Pancreas (tissue), 10 donors: ENCODE data around the gene DPY30. TPM values are rescaled to one million over a fixed set of nuclear protein-coding genes. Genes with fewer than 3 reads are reported as not detected.
A peak's percentile ranks its signal among the peaks of the same experiment; 100 is the strongest.

Experiments used
- ATAC-seq, 4 donors: fragments of 200-7000 bp; cut with Tn5 transposase; one replicate each; pipeline versions ENCODE4 v1.8.0 to v1.9.1; 2020; ENCODE audit warnings: mild to moderate bottlenecking in 4 of 4, moderate library complexity in 4 of 4
- DNase-seq, 6 donors: peaks; one replicate each; pipeline ENCODE4 v3.0.0-alpha.2; 2020
- FAIRE-seq: peaks from 2 replicates; lab custom pipeline; 2012; peaks lifted over from hg19 to GRCh38; lab: Jason Lieb, UNC
- H3K27ac ChIP-seq, 4 donors: fragments of 200-600 bp; sonication (generic); 1 replicate in 3 of 4; 2 replicates in 1 of 4; pipeline versions ENCODE4 v1.5.0 to v1.8.0; 2020
- H3K27me3 ChIP-seq, 4 donors: fragments of 200-600 bp; one replicate each; pipeline ENCODE4 v1.8.0; 2021
- H3K36me3 ChIP-seq, 3 donors: fragments of 200-600 bp; sonication (generic) in 1 of 3; one replicate each; pipeline versions ENCODE4 v1.5.0 to v1.8.0; 2020 to 2021
- H3K4me1 ChIP-seq, 3 donors: fragments of 200-600 bp; one replicate each; pipeline ENCODE4 v1.8.0; 2021
- H3K4me3 ChIP-seq, 4 donors: fragments of 200-600 bp; sonication (generic) in 2 of 4; one replicate each; pipeline versions ENCODE4 v1.5.0 to v1.8.0; 2020 to 2021
- H3K9me3 ChIP-seq, 4 donors: fragments of 200-600 bp; one replicate each; pipeline ENCODE4 v1.8.0; 2021
- WGBS, 2 donors: extraction: QIAGEN DNeasy Blood & Tissue Kit; methylation state at CpG; one replicate each; pipeline ENCODE4 v1.1.7; 2013; 5-methylcytosine and 5-hydroxymethylcytosine counted together
- intact Hi-C, 3 donors: fragments of 100-400 bp; cut with DNase I; formaldehyde crosslinking; loops; one replicate each; pipeline versions ENCODE4 v1.11.1 to v1.14.2; 2022
- polyA plus RNA-seq, 2 donors: library from polyadenylated mRNA; stranded (reverse); fragments of 200-250 nt; gene quantifications; one replicate each; pipeline ENCODE4 v1.2.3, GENCODE V29; 2013
- total RNA-seq, 6 donors: library from RNA; stranded (reverse); fragmentation: NEBNext Ultra II Directional in 4 of 6; extraction: Animal tissue kit (Norgen Biotek cat#: 25700) in 4 of 6; gene quantifications; one replicate each; pipeline versions ENCODE4 v1.2.1 to v1.2.4, GENCODE V29; 2021 to 2023
- TF ChIP-seq, protein P1 (sequence below), 4 donors: fragments of 200-600 bp; sonication (generic) in 3 of 4; IDR thresholded peaks; one replicate each; pipeline versions ENCODE4 v1.5.0 to v1.8.0; 2021; ENCODE audit warnings: antibody characterized with exemption in 4 of 4
- donor health status: healthy with polysubstance abuse.
- donor health status: DM: no; HTN: no; CAD: no; lungs with moderate emphysema.
- donor health status: DM: no; HTN: no; CAD: no.
- donor health status: control.
- donor health status: control.
- donor health status: Bipolar disorder and iron deficiency.
- donor health status: DM: yes; HTN: yes; CAD: no.
- donor health status: DM: no; HTN: no; CAD: no.
- donor health status: DM: no; HTN: no; CAD: no.
- donor health status: DM: yes; HTN: yes; CAD: no.

The DPY30 gene
- total and polyA plus RNA-seq, 8 donors = 17.6 to 58.7 (median 24.5) TPM

- peak overlapping the region; percentile 66 to 86 (median 70) for H3K4me3 ChIP-seq
- peak overlapping the region; percentile 68 to 82 (median 70) for H3K27ac ChIP-seq
- TF ChIP-seq, protein P1, sequence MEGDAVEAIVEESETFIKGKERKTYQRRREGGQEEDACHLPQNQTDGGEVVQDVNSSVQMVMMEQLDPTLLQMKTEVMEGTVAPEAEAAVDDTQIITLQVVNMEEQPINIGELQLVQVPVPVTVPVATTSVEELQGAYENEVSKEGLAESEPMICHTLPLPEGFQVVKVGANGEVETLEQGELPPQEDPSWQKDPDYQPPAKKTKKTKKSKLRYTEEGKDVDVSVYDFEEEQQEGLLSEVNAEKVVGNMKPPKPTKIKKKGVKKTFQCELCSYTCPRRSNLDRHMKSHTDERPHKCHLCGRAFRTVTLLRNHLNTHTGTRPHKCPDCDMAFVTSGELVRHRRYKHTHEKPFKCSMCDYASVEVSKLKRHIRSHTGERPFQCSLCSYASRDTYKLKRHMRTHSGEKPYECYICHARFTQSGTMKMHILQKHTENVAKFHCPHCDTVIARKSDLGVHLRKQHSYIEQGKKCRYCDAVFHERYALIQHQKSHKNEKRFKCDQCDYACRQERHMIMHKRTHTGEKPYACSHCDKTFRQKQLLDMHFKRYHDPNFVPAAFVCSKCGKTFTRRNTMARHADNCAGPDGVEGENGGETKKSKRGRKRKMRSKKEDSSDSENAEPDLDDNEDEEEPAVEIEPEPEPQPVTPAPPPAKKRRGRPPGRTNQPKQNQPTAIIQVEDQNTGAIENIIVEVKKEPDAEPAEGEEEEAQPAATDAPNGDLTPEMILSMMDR (IDR thresholded peaks at IDR 0.05) = no peak
- intact Hi-C loops = no loop called here
- H3K4me1 ChIP-seq = peaks cover 9 to 32% (median 21%) of the 10 kb centered on the region in 3 donors
- no peaks in the 10 kb centered on the region for H3K27me3 ChIP-seq
- DNase-seq = peak in 3 of 6 donors; percentile 9 to 24 (median 22)
- FAIRE-seq = no peak
- H3K9me3 ChIP-seq = no peaks in the 10 kb centered on the region
- ATAC-seq = peak in 1 of 4 donors; percentile 3
- no peaks in the 10 kb centered on the region for H3K36me3 ChIP-seq
- 1% methylated on average over 10 of the region's 10 CpGs for WGBS, 2 donors
These were observed 30.6 kb downstream of the DPY30 start for GRCh38 chr2:32008805-32009515.

- H3K36me3 ChIP-seq = no peaks in the 10 kb centered on the region
- ATAC-seq (no peak), DNase-seq (no peak), FAIRE-seq (no peak)
- no peak overlapping the region for H3K27ac ChIP-seq
- H3K9me3 ChIP-seq = no peaks in the 10 kb centered on the region
- no peak overlapping the region for H3K4me3 ChIP-seq
- peaks cover 9 to 32% (median 21%) of the 10 kb centered on the region in 3 donors for H3K4me1 ChIP-seq
- intact Hi-C loops = no loop called here
- no peaks in the 10 kb centered on the region for H3K27me3 ChIP-seq
- TF ChIP-seq, protein P1 (IDR thresholded peaks at IDR 0.05) = no peak
These were observed 32.5 kb downstream of the DPY30 start for GRCh38 chr2:32007121-32007391.

- H3K27me3 ChIP-seq = no peaks in the 10 kb centered on the region
- H3K36me3 ChIP-seq = no peaks in the 10 kb centered on the region
- ATAC-seq = no peak
- H3K4me1 ChIP-seq = peaks cover 9 to 32% (median 21%) of the 10 kb centered on the region in 3 donors
- H3K4me3 ChIP-seq = no peak overlapping the region
- WGBS, 2 donors = 95 to 99% methylated on average over 2 of the region's 2 CpGs
- no peak overlapping the region for H3K27ac ChIP-seq
- DNase-seq = no peak
- no peaks in the 10 kb centered on the region for H3K9me3 ChIP-seq
- TF ChIP-seq, protein P1 (IDR thresholded peaks at IDR 0.05) = no peak
- FAIRE-seq = no peak
- intact Hi-C loops = no loop called here
These were observed 34.1 kb downstream of the DPY30 start for GRCh38 chr2:32005371-32005976.

GRCh38 chr2:32003791-32004190 lies 35.8 kb downstream of the DPY30 start:
- intact Hi-C loops = no loop called here
- no peaks in the 10 kb centered on the region for H3K36me3 ChIP-seq
- FAIRE-seq (no peak), ATAC-seq (no peak), DNase-seq (no peak)
- H3K27ac ChIP-seq = no peak overlapping the region
- H3K9me3 ChIP-seq = no peaks in the 10 kb centered on the region
- H3K27me3 ChIP-seq = no peaks in the 10 kb centered on the region
- TF ChIP-seq, protein P1 (IDR thresholded peaks at IDR 0.05) = no peak
- peaks cover 9 to 31% (median 21%) of the 10 kb centered on the region in 3 donors for H3K4me1 ChIP-seq
- no peak overlapping the region for H3K4me3 ChIP-seq
- 100% methylated on average over 2 of the region's 2 CpGs for WGBS, 2 donors

- H3K4me1 ChIP-seq = peaks cover 0 to 17% (median 13%) of the 10 kb centered on the region in 3 donors
- WGBS, 2 donors = 85 to 87% methylated on average over 3 of the region's 3 CpGs
- intact Hi-C loops = no loop called here
- ATAC-seq = no peak
- FAIRE-seq = no peak
- H3K9me3 ChIP-seq = no peaks in the 10 kb centered on the region
- TF ChIP-seq, protein P1 (IDR thresholded peaks at IDR 0.05) = no peak
- H3K36me3 ChIP-seq = no peaks in the 10 kb centered on the region
- H3K4me3 ChIP-seq = no peak overlapping the region
- H3K27ac ChIP-seq = no peak overlapping the region
- no peaks in the 10 kb centered on the region for H3K27me3 ChIP-seq
- DNase-seq = no peak
These were observed 37.2 kb downstream of the DPY30 start for GRCh38 chr2:32002406-32002805.
